ENCODE results near the gene SNTG2.

Gene SNTG2

GRCh38 chr2:929925-930324 lies 20.7 kb upstream of the SNTG2 start:
- no peak for TF ChIP-seq SNAI2 (CRISPR knock-in tag; IDR thresholded peaks at IDR 0.05)
- no peak for TF ChIP-seq ZNF70 (CRISPR knock-in tag; IDR thresholded peaks at IDR 0.05)
- TF ChIP-seq, protein P1, sequence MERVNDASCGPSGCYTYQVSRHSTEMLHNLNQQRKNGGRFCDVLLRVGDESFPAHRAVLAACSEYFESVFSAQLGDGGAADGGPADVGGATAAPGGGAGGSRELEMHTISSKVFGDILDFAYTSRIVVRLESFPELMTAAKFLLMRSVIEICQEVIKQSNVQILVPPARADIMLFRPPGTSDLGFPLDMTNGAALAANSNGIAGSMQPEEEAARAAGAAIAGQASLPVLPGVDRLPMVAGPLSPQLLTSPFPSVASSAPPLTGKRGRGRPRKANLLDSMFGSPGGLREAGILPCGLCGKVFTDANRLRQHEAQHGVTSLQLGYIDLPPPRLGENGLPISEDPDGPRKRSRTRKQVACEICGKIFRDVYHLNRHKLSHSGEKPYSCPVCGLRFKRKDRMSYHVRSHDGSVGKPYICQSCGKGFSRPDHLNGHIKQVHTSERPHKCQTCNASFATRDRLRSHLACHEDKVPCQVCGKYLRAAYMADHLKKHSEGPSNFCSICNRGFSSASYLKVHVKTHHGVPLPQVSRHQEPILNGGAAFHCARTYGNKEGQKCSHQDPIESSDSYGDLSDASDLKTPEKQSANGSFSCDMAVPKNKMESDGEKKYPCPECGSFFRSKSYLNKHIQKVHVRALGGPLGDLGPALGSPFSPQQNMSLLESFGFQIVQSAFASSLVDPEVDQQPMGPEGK (CRISPR knock-in tag; IDR thresholded peaks at IDR 0.05; ENCODE audit: borderline replicate concordance) = no peak
- TF ChIP-seq CSRNP3 (CRISPR knock-in tag; IDR thresholded peaks at IDR 0.05) = no peak
- TF ChIP-seq OSR1 (CRISPR knock-in tag; IDR thresholded peaks at IDR 0.05) = no peak
- TF ChIP-seq TSHZ2 (CRISPR knock-in tag; IDR thresholded peaks at IDR 0.05) = no peak
- no peak for TF ChIP-seq ESRRG (CRISPR knock-in tag; IDR thresholded peaks at IDR 0.05)
- TF ChIP-seq TCF4 (CRISPR knock-in tag; IDR thresholded peaks at IDR 0.05; ENCODE audit: borderline replicate concordance) = no peak
- TF ChIP-seq CSDC2 (CRISPR knock-in tag; IDR thresholded peaks at IDR 0.05) = no peak
- no peak for TF ChIP-seq ZNF8 (CRISPR knock-in tag; IDR thresholded peaks at IDR 0.05)
- no peak for TF ChIP-seq ARNTL (CRISPR knock-in tag; IDR thresholded peaks at IDR 0.05; ENCODE audit: borderline replicate concordance, low read depth)
- no peak for TF ChIP-seq GLIS3 (CRISPR knock-in tag; IDR thresholded peaks at IDR 0.05)
- TF ChIP-seq ZNF565 (CRISPR knock-in tag; conservative IDR thresholded peaks at IDR 0.05; ENCODE audit: low read depth) = no peak
- no peak for TF ChIP-seq RARB (CRISPR knock-in tag; IDR thresholded peaks at IDR 0.05)
- TF ChIP-seq BACH2 (CRISPR knock-in tag; IDR thresholded peaks at IDR 0.05; ENCODE audit: borderline replicate concordance) = no peak
- ATAC-seq = no peak

GRCh38 chr2:930935-931334 lies 19.7 kb upstream of the SNTG2 start:
- TF ChIP-seq ESRRG (CRISPR knock-in tag; IDR thresholded peaks at IDR 0.05) (no peak), POU6F1 (CRISPR knock-in tag; IDR thresholded peaks at IDR 0.05; ENCODE audit: borderline replicate concordance, low read depth) (no peak), ZFP3 (CRISPR knock-in tag; IDR thresholded peaks at IDR 0.05) (no peak), BACH2 (CRISPR knock-in tag; IDR thresholded peaks at IDR 0.05; ENCODE audit: borderline replicate concordance) (no peak), RARB (CRISPR knock-in tag; IDR thresholded peaks at IDR 0.05) (no peak), ARNTL (CRISPR knock-in tag; IDR thresholded peaks at IDR 0.05; ENCODE audit: borderline replicate concordance, low read depth) (no peak), GLIS3 (CRISPR knock-in tag; IDR thresholded peaks at IDR 0.05) (no peak)
- no peak for ATAC-seq

DNA sequence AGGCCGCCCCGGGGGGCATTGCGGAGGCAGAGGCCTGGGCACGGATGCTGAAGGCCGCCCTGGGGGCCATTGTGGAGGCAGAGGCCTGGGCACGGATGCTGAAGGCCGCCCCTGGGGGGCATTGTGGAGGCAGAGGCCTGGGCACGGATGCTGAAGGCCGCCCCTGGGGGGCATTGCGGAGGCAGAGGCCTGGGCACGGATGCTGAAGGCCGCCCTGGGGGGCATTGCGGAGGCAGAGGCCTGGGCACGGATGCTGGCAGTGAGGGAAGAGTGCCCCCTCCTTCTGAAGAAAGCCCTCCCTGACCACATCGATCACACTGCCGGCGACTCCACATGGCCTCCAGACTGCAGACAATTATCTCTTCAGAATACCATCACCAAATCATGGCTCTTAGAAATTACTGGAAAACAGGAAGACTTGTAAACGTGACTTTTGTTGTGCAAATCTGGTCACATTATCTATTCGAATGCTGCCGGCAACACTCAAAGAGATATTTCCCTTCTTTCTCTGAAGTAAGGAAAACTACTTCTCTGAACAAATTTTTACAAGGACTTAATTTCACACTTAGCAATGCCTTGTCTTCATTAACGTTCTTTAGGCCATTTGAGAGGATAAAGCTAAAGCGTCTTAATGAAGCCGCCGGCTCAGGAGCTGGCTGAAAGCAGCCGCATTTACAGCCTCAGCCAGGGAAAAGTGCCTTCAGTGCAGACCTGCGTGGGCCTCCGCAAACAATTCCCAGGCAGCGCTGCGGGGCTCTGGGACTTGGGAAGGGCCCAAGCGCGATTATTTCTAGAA lies 18.1 kb upstream of the SNTG2 start:
- no peak for ATAC-seq
- no peak for TF ChIP-seq POU6F1 (CRISPR knock-in tag; IDR thresholded peaks at IDR 0.05; ENCODE audit: borderline replicate concordance, low read depth)
- TF ChIP-seq ZNF8 (CRISPR knock-in tag; IDR thresholded peaks at IDR 0.05) = no peak
- no peak for TF ChIP-seq ZNF565 (CRISPR knock-in tag; conservative IDR thresholded peaks at IDR 0.05; ENCODE audit: low read depth)
- no peak for TF ChIP-seq ZNF70 (CRISPR knock-in tag; IDR thresholded peaks at IDR 0.05)
- TF ChIP-seq ZC3H10 (CRISPR knock-in tag; IDR thresholded peaks at IDR 0.05) = no peak
- TF ChIP-seq TOX (CRISPR knock-in tag; IDR thresholded peaks at IDR 0.05; ENCODE audit: borderline replicate concordance) = no peak
- no peak for TF ChIP-seq ESRRG (CRISPR knock-in tag; IDR thresholded peaks at IDR 0.05)
- no peak for TF ChIP-seq ARNTL (CRISPR knock-in tag; IDR thresholded peaks at IDR 0.05; ENCODE audit: borderline replicate concordance, low read depth)
- TF ChIP-seq CSDC2 (CRISPR knock-in tag; IDR thresholded peaks at IDR 0.05) = no peak
- TF ChIP-seq CREB5 (CRISPR knock-in tag; IDR thresholded peaks at IDR 0.05; ENCODE audit: low read depth) = no peak
- no peak for TF ChIP-seq TSHZ2 (CRISPR knock-in tag; IDR thresholded peaks at IDR 0.05)
- TF ChIP-seq ZFP30 (CRISPR knock-in tag; IDR thresholded peaks at IDR 0.05) = no peak
- no peak for TF ChIP-seq ISL1 (CRISPR knock-in tag; IDR thresholded peaks at IDR 0.05)
- TF ChIP-seq ZFP3 (CRISPR knock-in tag; IDR thresholded peaks at IDR 0.05) = no peak
- no peak for TF ChIP-seq RARB (CRISPR knock-in tag; IDR thresholded peaks at IDR 0.05)
- no peak for TF ChIP-seq BACH2 (CRISPR knock-in tag; IDR thresholded peaks at IDR 0.05; ENCODE audit: borderline replicate concordance)
